A549 (cell line): Measurements from ENCODE around the gene TNS1. TPM values are rescaled to one million over a fixed set of nuclear protein-coding genes. Genes with fewer than 3 reads are reported as not detected.

Experiments used
- ATAC-seq, 2 experiments: fragments of 200-7000 bp in 1 of 2; fragments of >200 bp in 1 of 2; cut with Nextera tagmentation in 1 of 2; cut with Tn5 transposase in 1 of 2; 3 replicates each; pipeline versions ENCODE4 v1.8.0 to v1.9.1; 2018 to 2020; ENCODE audit warnings: mild to moderate bottlenecking in 1 of 2, moderate library complexity in 1 of 2
- CTCF ChIA-PET: fragments of 300-600 bp; sonication (Branson Sonifier 250); formaldehyde crosslinking; extraction: SDS; loops from one replicate; lab custom pipeline; 2021; ENCODE audit warnings: antibody characterized with exemption, inconsistent platforms; lab: Yijun Ruan, JAX
- POLR2A ChIA-PET: fragments of 350-600 bp; formaldehyde crosslinking; extraction: SDS; loops from one replicate; lab custom pipeline; 2021; ENCODE audit warnings: antibody characterized with exemption, inconsistent platforms; lab: Yijun Ruan, JAX
- DNase-seq, 2 experiments: peaks; one replicate each; pipeline versions ENCODE4 v3.0.0 to v3.0.0-alpha.2; 2011 to 2016; ENCODE audit warnings: low read depth in 1 of 2, low spot score in 1 of 2
- FAIRE-seq: peaks from 2 replicates; lab custom pipeline; 2011; peaks lifted over from hg19 to GRCh38; lab: Jason Lieb, UNC
- H3K27ac ChIP-seq, 2 experiments: fragments of >200 bp; sonication (Bioruptor Twin); formaldehyde crosslinking; 3 replicates each; pipeline ENCODE4 v1.5.1; 2016 to 2017
- H3K4me1 ChIP-seq: fragments of >200 bp; sonication (Bioruptor Twin); formaldehyde crosslinking; 3 replicates; pipeline ENCODE4 v1.6.1; 2016
- H3K4me2 ChIP-seq: fragments of >200 bp; sonication (Bioruptor Twin); formaldehyde crosslinking; 3 replicates; pipeline ENCODE4 v1.6.1; 2016
- H3K4me3 ChIP-seq: fragments of >200 bp; sonication (Bioruptor Twin); formaldehyde crosslinking; 3 replicates; pipeline ENCODE4 v1.5.1; 2016
- H3K9me3 ChIP-seq: fragments of >200 bp; sonication (Bioruptor Twin); formaldehyde crosslinking; 3 replicates; pipeline ENCODE4 v1.6.1; 2016
- BHLHE40 ChIP-seq: IDR thresholded peaks from 2 replicates; pipeline ENCODE4 v1.6.1; 2012; ENCODE audit warnings: low read depth, low read length, inconsistent platforms
- CBX8 ChIP-seq: fragments of 200-600 bp; sonication (generic); IDR thresholded peaks from 2 replicates; pipeline ENCODE4 v1.6.1; 2016
- CEBPB ChIP-seq, 2 experiments: fragments of >200 bp in 1 of 2; sonication (Bioruptor Twin) in 1 of 2; formaldehyde crosslinking in 1 of 2; IDR thresholded peaks; 2 replicates each; pipeline ENCODE4 v1.6.1; 2012 to 2016
- CHD2 ChIP-seq: fragments of 150-350 bp; IDR thresholded peaks from 2 replicates; pipeline ENCODE4 v1.6.1; 2014; ENCODE audit warnings: low read length; ENCODE audit not compliant: partially characterized antibody
- CHD4 ChIP-seq: fragments of 200-600 bp; sonication (generic); IDR thresholded peaks from 2 replicates; pipeline ENCODE4 v1.6.1; 2016; ENCODE audit warnings: antibody characterized with exemption, mild to moderate bottlenecking, borderline replicate concordance
- EHF ChIP-seq: fragments of 250-450 bp; sonication (Bioruptor Pico); IDR thresholded peaks from 2 replicates; pipeline ENCODE4 v1.5.0; 2020; ENCODE audit warnings: mild to moderate bottlenecking
- EHMT2 ChIP-seq: fragments of 200-600 bp; sonication (generic); IDR thresholded peaks from 2 replicates; pipeline ENCODE4 v1.6.1; 2016; ENCODE audit warnings: antibody characterized with exemption, low read depth, mild to moderate bottlenecking, moderate library complexity
- GATA3 ChIP-seq: IDR thresholded peaks from 2 replicates; pipeline ENCODE4 v1.6.1; 2012; ENCODE audit warnings: borderline replicate concordance
- HDAC2 ChIP-seq: fragments of 200-600 bp; sonication (generic); IDR thresholded peaks from 2 replicates; pipeline ENCODE4 v1.6.1; 2016
- JUN ChIP-seq, 2 experiments: fragments of >200 bp; sonication (Bioruptor Twin); formaldehyde crosslinking; IDR thresholded peaks; 2 replicates in 1 of 2; 3 replicates in 1 of 2; pipeline ENCODE4 v1.6.1; 2016 to 2017
- JUNB ChIP-seq: fragments of >200 bp; sonication (Bioruptor Twin); formaldehyde crosslinking; IDR thresholded peaks from 2 replicates; pipeline ENCODE4 v1.6.1; 2016
- MAFK ChIP-seq: fragments of 450-650 bp; IDR thresholded peaks from 2 replicates; pipeline ENCODE4 v1.6.1; 2014; ENCODE audit not compliant: partially characterized antibody
- MYC ChIP-seq: IDR thresholded peaks from 2 replicates; pipeline ENCODE4 v1.6.1; 2012; ENCODE audit warnings: mild to moderate bottlenecking, inconsistent platforms, low read length, improper control_type of control experiment, borderline replicate concordance
- NFE2L2 ChIP-seq: fragments of 150-350 bp; conservative IDR thresholded peaks from 2 replicates; pipeline ENCODE4 v1.6.1; 2014; ENCODE audit warnings: low read length
- PBX3 ChIP-seq: IDR thresholded peaks from 2 replicates; pipeline ENCODE4 v1.6.1; 2012
- POLR2AphosphoS2 ChIP-seq: conservative IDR thresholded peaks from 2 replicates; pipeline ENCODE4 v1.6.1; 2012; ENCODE audit warnings: low read length, improper control_type of control experiment, inconsistent platforms
- RFX5 ChIP-seq: fragments of 450-650 bp; IDR thresholded peaks from 2 replicates; pipeline ENCODE4 v1.7.1; 2014; ENCODE audit warnings: antibody characterized with exemption, mild to moderate bottlenecking, moderate library complexity
- RNF2 ChIP-seq: fragments of 200-600 bp; sonication (generic); IDR thresholded peaks from 2 replicates; pipeline ENCODE4 v1.6.1; 2016; ENCODE audit warnings: low read depth, mild to moderate bottlenecking, antibody characterized with exemption, moderate library complexity, borderline replicate concordance
- TFCP2L1 ChIP-seq: fragments of 250-450 bp; sonication (Bioruptor Pico); IDR thresholded peaks from 2 replicates; pipeline ENCODE4 v1.5.0; 2021; ENCODE audit warnings: mild to moderate bottlenecking
- ZC3H11A ChIP-seq: fragments of 450-650 bp; IDR thresholded peaks from 2 replicates; pipeline ENCODE4 v1.6.1; 2014; ENCODE audit warnings: antibody characterized with exemption, mild to moderate bottlenecking
- WGBS: methylation state at CpG from one replicate; pipeline ENCODE4 v1.1.6; 2017; ENCODE audit errors: missing lambda C conversion rate; 5-methylcytosine and 5-hydroxymethylcytosine counted together
- polyA plus RNA-seq, 4 experiments: library from polyadenylated mRNA; depleted of rRNA in 3 of 4; stranded (reverse); fragments of >200 nt; fragmentation: RNase III in 1 of 4; extraction: RNeasy Plus Mini Kit Qiagen cat#74134 plus additional on column Dnase treatment in 1 of 4; gene quantifications; 2 replicates in 3 of 4; 3 replicates in 1 of 4; pipeline ENCODE4 v1.2.3, GENCODE V29; 2011 to 2017
- TF ChIP-seq, protein P1 (sequence below): fragments of 200-600 bp; sonication (generic); IDR thresholded peaks from 2 replicates; pipeline ENCODE4 v1.6.1; 2016; ENCODE audit warnings: antibody characterized with exemption, mild to moderate bottlenecking, moderate library complexity
- TF ChIP-seq, protein P2 (sequence below): fragments of >200 bp; sonication (Bioruptor Twin); formaldehyde crosslinking; IDR thresholded peaks from 3 replicates; pipeline ENCODE4 v1.5.1; 2016
- TF ChIP-seq, protein P3 (sequence below): IDR thresholded peaks from 2 replicates; pipeline ENCODE4 v1.6.1; 2012; ENCODE audit warnings: low read depth, borderline replicate concordance
- TF ChIP-seq, protein P4 (sequence below): fragments of >200 bp; sonication (Bioruptor Twin); formaldehyde crosslinking; IDR thresholded peaks from 2 replicates; pipeline ENCODE4 v1.6.1; 2016

TNS1 gene
- polyA plus RNA-seq, 2 of the 4 experiments (the other 2 are of a cell fraction), result 4.9 to 10.6 TPM

DNA sequence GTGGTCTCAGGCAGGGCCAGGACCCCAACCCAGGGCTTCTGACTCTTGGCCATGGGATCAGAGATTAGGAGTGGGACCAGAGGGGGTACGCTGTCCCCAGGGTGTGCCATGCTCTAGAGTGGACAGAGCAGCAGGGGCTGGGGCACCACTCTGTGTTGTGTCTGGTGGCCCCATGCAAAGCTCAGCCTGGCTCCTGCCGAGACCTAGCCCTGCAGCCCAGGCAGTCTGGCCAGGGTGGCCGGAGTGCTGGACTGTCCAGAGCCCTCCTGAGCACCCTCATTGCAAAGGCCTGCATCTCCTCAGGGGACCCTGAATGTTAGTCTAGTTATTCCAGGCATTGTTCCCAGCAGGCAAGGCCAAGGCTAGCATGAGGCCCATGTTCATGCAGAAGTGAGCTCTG is 162.3 kb downstream of the TNS1 start:
- no peak for TF ChIP-seq MAFK
- no peak for TF ChIP-seq EHF (CRISPR knock-in tag)
- TF ChIP-seq, protein P1, sequence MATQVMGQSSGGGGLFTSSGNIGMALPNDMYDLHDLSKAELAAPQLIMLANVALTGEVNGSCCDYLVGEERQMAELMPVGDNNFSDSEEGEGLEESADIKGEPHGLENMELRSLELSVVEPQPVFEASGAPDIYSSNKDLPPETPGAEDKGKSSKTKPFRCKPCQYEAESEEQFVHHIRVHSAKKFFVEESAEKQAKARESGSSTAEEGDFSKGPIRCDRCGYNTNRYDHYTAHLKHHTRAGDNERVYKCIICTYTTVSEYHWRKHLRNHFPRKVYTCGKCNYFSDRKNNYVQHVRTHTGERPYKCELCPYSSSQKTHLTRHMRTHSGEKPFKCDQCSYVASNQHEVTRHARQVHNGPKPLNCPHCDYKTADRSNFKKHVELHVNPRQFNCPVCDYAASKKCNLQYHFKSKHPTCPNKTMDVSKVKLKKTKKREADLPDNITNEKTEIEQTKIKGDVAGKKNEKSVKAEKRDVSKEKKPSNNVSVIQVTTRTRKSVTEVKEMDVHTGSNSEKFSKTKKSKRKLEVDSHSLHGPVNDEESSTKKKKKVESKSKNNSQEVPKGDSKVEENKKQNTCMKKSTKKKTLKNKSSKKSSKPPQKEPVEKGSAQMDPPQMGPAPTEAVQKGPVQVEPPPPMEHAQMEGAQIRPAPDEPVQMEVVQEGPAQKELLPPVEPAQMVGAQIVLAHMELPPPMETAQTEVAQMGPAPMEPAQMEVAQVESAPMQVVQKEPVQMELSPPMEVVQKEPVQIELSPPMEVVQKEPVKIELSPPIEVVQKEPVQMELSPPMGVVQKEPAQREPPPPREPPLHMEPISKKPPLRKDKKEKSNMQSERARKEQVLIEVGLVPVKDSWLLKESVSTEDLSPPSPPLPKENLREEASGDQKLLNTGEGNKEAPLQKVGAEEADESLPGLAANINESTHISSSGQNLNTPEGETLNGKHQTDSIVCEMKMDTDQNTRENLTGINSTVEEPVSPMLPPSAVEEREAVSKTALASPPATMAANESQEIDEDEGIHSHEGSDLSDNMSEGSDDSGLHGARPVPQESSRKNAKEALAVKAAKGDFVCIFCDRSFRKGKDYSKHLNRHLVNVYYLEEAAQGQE, result no peak
- no peak for TF ChIP-seq CEBPB (IDR thresholded peaks at IDR 0.05)
- Histone ChIP-seq H3K4me1 (no peaks in the 10 kb centered on the region), H3K9me3 (peaks cover 14% of the 10 kb centered on the region; the same call in 2 of the 3 replicates), H3K4me2 (no peak overlapping the region), H3K27ac (no peak overlapping the region), H3K4me3 (no peak overlapping the region)
- ChIA-PET CTCF (interaction anchor here (1.3 to 1.5 kb wide), 2 partner anchors 10 to 46 kb away, joined by 4 to 6 read pairs; no protein-coding TSS in a partner anchor), POLR2A (no interaction called here)
- DNase-seq (no peak), FAIRE-seq (no peak), ATAC-seq (no peak)
- WGBS, result no CpG with 5 or more reads among the region's 3 CpGs

DNA sequence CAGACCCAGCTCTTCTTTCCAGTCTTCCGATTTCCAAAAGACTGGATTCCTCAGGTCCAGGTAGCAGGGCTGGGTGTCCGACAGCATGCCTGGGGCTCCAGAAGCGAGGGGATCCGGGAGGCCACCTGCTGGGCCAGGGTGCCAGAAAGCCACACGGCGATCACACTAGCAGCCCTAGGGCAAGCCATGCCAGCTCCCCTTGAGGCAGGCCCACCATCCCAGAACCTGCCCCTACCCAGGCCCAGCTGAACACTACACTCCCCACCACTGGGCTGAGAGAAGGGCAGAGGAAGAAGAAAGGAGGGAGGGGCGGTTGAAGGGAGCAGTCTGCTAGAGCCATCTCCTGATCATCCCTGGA is 163.1 kb downstream of the TNS1 start:
- no peak for DNase-seq
- Histone ChIP-seq H3K4me3 (no peak overlapping the region), H3K27ac (no peak overlapping the region), H3K4me2 (no peak overlapping the region), H3K4me1 (no peaks in the 10 kb centered on the region), H3K9me3 (peaks cover 6% of the 10 kb centered on the region; the same call in 2 of the 3 replicates)
- ATAC-seq, result no peak; a peak in 1 of 6 replicates
- CTCF ChIA-PET, result interaction anchor here (1.3 to 1.5 kb wide), 2 partner anchors 11 to 47 kb away, joined by 4 to 6 read pairs; no protein-coding TSS in a partner anchor
- no peak for TF ChIP-seq EHF (CRISPR knock-in tag)
- no peak for TF ChIP-seq CHD4
- no peak for TF ChIP-seq GATA3
- TF ChIP-seq HDAC2, result no peak
- TF ChIP-seq, protein P2, sequence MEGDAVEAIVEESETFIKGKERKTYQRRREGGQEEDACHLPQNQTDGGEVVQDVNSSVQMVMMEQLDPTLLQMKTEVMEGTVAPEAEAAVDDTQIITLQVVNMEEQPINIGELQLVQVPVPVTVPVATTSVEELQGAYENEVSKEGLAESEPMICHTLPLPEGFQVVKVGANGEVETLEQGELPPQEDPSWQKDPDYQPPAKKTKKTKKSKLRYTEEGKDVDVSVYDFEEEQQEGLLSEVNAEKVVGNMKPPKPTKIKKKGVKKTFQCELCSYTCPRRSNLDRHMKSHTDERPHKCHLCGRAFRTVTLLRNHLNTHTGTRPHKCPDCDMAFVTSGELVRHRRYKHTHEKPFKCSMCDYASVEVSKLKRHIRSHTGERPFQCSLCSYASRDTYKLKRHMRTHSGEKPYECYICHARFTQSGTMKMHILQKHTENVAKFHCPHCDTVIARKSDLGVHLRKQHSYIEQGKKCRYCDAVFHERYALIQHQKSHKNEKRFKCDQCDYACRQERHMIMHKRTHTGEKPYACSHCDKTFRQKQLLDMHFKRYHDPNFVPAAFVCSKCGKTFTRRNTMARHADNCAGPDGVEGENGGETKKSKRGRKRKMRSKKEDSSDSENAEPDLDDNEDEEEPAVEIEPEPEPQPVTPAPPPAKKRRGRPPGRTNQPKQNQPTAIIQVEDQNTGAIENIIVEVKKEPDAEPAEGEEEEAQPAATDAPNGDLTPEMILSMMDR, result no peak
- TF ChIP-seq JUNB, result no peak
- TF ChIP-seq ZC3H11A, result no peak
- TF ChIP-seq POLR2AphosphoS2, result no peak
- POLR2A ChIA-PET, result no interaction called here
- no peak for FAIRE-seq
- 84% methylated on average over 5 of the region's 7 CpGs for WGBS

- peaks cover 1% of the 10 kb centered on the region; the same call in 1 of the 3 replicates for H3K9me3 ChIP-seq
- ChIA-PET POLR2A (no interaction called here), CTCF (interaction anchor here (1.3 to 1.5 kb wide), 2 partner anchors 11 to 47 kb away, joined by 4 to 6 read pairs; no protein-coding TSS in a partner anchor)
- DNase-seq (no peak), ATAC-seq (no peak), FAIRE-seq (no peak)
- H3K27ac ChIP-seq, result no peak overlapping the region
- no peak overlapping the region for H3K4me3 ChIP-seq
- no peak overlapping the region for H3K4me2 ChIP-seq
- TF ChIP-seq, protein P3, sequence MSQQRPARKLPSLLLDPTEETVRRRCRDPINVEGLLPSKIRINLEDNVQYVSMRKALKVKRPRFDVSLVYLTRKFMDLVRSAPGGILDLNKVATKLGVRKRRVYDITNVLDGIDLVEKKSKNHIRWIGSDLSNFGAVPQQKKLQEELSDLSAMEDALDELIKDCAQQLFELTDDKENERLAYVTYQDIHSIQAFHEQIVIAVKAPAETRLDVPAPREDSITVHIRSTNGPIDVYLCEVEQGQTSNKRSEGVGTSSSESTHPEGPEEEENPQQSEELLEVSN, result no peak
- TF ChIP-seq ZC3H11A (no peak), RNF2 (no peak), BHLHE40 (no peak), PBX3 (no peak), GATA3 (no peak), RFX5 (no peak), MYC (no peak), CEBPB (IDR thresholded peaks at IDR 0.05) (no peak), TFCP2L1 (no peak), CBX8 (no peak), NFE2L2 (no peak), CHD2 (no peak), JUN (IDR thresholded peaks at IDR 0.05) (no peak), EHMT2 (no peak)
- TF ChIP-seq, protein P4, sequence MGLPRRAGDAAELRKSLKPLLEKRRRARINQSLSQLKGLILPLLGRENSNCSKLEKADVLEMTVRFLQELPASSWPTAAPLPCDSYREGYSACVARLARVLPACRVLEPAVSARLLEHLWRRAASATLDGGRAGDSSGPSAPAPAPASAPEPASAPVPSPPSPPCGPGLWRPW, result no peak
- H3K4me1 ChIP-seq, result no peaks in the 10 kb centered on the region
- WGBS, result 76% methylated on average over 10 of the region's 10 CpGs
These were observed 163.6 kb downstream of the TNS1 start for GRCh38 chr2:217839073-217839749.
